ENCODE data around the gene OR6C74.

The OR6C74 gene

DNA sequence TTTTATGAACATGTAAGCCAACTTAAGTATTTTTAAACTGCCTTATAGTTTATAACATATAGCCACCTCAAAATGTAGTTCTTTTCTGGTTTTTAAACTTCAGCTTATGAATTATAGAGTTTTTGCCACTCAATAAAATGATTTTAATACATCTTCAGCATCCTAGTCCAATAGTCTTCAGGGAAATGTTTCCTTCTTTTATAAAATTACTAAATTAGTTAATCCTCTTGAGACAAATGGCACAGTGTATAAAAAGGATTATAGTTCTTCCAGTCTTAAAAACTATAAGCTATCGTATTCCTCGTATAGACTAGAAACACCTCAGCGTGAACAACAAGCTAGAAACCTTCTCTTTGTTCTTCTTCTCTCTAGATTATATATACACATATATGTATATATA lies at the start of gene OR6C74:
Gene OR6C74, plus strand, starts transcription at position 301 of the 400 bp plus-strand sequence. CDS start 2,679 bp downstream, outside the sequence.
- no peak for DNase-seq

DNA sequence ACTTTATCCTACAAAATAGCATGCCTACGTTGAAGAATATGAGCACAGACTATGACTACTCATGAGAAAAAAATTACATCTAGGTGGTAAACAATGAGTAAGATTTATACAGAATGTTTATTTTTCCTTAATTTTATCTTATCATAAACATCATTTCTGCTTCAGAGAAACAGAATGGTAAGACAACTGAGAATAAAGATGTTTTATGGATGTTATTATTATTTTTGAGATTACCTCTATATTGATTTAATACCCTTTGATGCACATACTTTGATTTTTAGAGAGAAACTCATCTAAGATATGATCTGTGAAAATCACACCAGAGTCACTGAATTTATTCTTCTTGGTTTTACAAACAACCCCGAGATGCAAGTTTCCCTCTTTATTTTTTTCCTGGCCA lies 23.7 kb upstream of the OR6C74 start, which contains the start of gene OR10A7:
Gene OR10A7, plus strand, starts transcription at position 301 of the 400 bp plus-strand sequence. Its CDS starts 0 bp downstream, at position 301.
- no peak for DNase-seq

DNA sequence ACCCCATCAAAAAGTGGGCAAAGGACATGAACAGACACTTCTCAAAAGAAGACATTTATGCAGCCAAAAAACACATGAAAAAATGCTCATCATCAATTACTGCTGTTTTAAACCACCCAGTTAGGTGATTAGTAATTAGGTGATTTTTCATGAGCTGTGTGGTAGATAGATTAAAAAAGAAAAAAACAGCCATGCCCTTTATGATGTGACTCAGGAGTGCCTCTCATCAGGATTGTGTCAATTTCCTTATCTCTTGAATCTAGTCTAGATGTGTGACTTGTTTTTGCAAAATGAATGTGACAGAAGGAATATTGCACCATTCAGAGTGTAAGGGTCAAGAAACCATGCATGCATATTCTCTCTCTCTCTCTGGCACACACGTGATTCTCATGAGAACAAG lies 17.9 kb upstream of the OR6C74 start:
- DNase-seq, result no peak

DNA sequence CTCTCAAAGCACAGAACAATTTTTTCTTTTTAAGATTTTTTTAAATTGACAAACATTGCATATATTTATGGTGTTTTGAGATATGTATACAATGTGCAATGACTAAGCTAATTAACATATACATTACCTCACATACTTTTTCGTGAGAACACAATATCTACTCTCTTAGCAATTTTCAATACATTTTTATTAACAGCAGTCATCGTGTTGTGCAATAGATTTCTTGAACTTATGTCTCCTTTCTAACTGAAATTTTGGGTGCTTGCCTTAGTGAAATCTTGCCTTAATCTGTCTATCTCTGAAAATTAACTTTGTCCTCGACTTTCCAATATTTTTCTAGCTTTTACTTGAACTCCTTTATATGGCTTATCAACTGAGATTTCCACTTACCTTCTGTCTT lies 16.8 kb upstream of the OR6C74 start:
- DNase-seq, result no peak

DNA sequence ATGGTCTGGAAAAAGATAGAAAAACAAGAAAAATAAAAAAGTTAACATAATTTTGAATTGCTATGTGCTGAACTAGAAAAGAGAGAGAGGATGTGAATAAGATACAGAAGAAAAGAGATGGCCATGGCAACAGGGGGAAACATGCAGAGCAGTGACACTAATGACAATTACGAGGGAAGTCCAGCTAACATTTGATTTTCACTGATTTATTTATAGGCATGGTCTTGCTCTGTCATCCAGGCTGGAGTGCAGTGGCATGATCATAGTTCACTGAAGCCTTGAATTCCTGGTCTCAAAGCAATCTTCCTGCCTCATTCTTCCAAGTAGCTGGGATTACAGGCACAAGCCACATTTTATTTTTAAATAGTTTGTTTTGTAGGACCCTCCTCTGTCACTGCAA lies 1.8 kb downstream of the OR6C74 start:
- DNase-seq, result no peak

DNA sequence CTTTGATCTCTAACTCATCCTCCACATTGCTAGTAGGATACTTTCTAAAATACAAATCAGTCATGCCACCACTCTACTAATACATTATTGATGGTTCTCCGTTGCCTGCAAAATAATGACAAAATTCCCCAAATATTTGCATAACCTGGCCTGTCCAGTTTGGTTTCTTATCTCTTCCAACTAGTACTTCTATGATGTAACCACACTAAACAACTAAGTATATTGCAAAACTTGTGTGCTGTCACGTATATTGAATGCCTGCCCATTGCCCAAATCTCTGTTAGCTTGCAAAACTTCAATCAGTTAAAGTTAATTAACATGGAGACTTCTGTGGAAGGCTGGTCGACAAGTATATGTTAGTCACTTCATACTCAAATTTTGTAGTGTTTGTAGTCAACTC lies 6.5 kb downstream of the OR6C74 start:
- no peak for DNase-seq

DNA sequence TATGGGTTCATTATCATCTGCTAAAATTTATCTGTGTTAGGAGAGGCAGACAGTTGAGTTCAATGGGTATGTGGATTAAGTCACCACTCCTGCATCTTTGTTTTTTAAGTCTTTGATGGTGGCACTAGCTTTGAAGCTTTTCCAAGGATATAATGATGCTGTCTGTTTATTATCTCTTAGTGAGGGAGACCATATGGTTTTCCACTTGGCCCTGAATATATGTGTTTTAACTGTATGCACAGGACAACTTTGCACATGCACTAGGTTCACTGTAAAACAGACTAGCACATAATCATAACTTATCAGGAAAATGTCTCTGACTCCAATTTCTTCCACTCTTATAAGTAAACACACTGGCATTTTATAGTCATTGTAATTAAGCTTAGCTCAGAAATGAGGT lies 8.9 kb downstream of the OR6C74 start:
- no peak for DNase-seq

DNA sequence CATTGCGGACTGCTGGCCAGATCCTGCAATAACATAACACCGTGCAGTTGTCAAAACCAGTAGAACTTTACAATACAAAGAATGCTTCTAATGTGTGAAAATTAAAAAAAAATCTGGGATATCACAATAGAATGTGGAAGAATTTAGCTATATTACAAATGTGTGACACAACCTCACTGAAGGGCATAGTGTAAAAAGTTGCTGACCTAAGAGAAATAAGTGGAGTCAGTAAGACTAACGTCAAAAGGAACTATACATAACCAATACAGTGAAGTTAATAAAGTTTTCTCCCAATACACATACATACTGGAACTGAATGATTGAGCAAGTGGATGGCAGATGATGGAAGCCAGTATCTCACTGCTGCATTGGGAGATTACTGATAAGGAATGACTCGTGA lies 12.4 kb downstream of the OR6C74 start:
- no peak for DNase-seq

DNA sequence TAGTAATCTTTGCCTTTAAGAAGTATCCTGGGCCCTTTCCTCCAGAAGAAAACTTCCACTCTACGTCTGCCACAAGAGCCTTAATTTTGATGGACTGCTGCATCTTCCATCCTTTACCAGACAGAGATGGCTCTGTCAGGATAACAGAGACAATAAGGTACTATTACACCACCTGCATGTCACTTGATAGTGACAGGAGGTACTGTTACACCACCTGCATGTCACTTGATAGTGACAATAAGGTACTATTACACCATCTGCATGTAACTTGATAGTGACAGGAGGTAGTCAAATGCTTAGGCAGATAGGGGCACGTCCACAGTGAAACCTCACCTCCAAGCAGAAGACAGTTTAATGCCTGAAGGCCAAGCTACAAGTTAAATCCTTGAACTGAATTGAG lies 13.9 kb downstream of the OR6C74 start:
- peak; percentile 78 for DNase-seq

DNA sequence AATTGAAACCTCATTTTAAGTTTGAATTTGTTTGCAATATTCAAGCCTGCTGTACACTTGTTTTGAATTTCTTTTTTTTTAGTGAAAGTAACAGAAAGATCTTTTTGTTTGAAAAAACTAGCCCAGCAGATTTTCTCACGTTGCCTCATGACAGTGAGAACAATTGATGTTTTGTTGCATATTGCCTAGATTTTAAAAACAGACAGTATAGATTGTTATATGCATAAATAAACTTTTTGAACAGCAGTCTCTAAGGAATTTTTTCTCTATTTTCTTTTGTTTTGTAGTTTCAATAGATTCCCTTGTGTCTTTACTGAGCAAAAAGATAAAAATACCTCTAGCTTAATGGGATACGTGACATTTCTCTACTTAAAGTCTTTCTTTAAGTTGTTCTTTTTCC lies 36.6 kb downstream of the OR6C74 start:
- no peak for DNase-seq

DNA sequence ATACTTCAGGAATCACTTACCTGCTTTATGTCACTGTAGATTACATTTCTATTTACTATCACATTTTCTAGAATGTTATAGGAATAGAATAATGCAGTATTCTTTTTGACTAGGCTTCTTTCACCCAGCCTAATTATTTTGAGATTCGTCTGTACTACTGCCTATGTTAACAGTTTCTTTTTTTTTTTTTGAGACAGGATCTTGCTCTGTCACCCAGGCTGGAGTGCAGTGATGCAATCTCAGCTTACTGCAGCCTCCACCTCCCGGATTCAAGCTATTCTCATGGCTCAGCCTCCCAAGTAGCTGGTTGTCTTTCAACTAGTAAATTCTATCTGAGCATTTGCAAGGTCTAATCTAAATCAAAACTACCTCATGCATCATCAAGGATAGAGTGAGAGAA lies 45.6 kb downstream of the OR6C74 start:
- no peak for DNase-seq

All from NCI-H510A treated with DMSO at 0.1 percent for 48 hours (cell line).